ENCODE data around the gene PRR22.

Gene PRR22

GRCh38 chr19:5814123-5814851 is 29.7 kb upstream of the PRR22 start:
- H3K36me3 ChIP-seq (ENCODE audit: control insufficient read depth, low read length), result no peaks in the 10 kb centered on the region
- H3K4me3 ChIP-seq (ENCODE audit: low read length), result no peak overlapping the region
- H3K27me3 ChIP-seq (ENCODE audit: control insufficient read depth, low read length), result no peaks in the 10 kb centered on the region
- no peaks in the 10 kb centered on the region for H4K20me1 ChIP-seq (ENCODE audit: control insufficient read depth, insufficient read depth, low read depth, low read length)
- H3K79me2 ChIP-seq (ENCODE audit: control insufficient read depth, low read length), result no peaks in the 10 kb centered on the region
- H3K27ac ChIP-seq (ENCODE audit: low read depth, low read length), result no peak overlapping the region
- no peaks in the 10 kb centered on the region for H3K9me2 ChIP-seq (replicated peaks; ENCODE audit: control insufficient read depth, low read length)
- no peaks in the 10 kb centered on the region for H3F3A ChIP-seq (ENCODE audit: control insufficient read depth, insufficient read depth)
- TF ChIP-seq, protein P1, sequence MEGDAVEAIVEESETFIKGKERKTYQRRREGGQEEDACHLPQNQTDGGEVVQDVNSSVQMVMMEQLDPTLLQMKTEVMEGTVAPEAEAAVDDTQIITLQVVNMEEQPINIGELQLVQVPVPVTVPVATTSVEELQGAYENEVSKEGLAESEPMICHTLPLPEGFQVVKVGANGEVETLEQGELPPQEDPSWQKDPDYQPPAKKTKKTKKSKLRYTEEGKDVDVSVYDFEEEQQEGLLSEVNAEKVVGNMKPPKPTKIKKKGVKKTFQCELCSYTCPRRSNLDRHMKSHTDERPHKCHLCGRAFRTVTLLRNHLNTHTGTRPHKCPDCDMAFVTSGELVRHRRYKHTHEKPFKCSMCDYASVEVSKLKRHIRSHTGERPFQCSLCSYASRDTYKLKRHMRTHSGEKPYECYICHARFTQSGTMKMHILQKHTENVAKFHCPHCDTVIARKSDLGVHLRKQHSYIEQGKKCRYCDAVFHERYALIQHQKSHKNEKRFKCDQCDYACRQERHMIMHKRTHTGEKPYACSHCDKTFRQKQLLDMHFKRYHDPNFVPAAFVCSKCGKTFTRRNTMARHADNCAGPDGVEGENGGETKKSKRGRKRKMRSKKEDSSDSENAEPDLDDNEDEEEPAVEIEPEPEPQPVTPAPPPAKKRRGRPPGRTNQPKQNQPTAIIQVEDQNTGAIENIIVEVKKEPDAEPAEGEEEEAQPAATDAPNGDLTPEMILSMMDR (IDR thresholded peaks at IDR 0.05; ENCODE audit: low read depth, low read length, poor library complexity, severe bottlenecking), result no peak
- TF ChIP-seq EZH2phosphoT487 (IDR thresholded peaks at IDR 0.05; ENCODE audit: borderline replicate concordance, low read length), result no peak
- no peaks in the 10 kb centered on the region for H3K9me3 ChIP-seq (ENCODE audit: control insufficient read depth, insufficient read depth, low read length)
- no peak overlapping the region for H3K4me2 ChIP-seq (ENCODE audit: low read length)
- no peaks in the 10 kb centered on the region for H3K4me1 ChIP-seq (ENCODE audit: control insufficient read depth, low read length)

GRCh38 chr19:5811117-5811516 is 26.6 kb upstream of the PRR22 start:
- H3K9me2 ChIP-seq (replicated peaks; ENCODE audit: control insufficient read depth, low read length), result no peaks in the 10 kb centered on the region
- TF ChIP-seq, protein P1 (IDR thresholded peaks at IDR 0.05; ENCODE audit: low read depth, low read length, poor library complexity, severe bottlenecking), result no peak
- no peak for TF ChIP-seq EZH2phosphoT487 (IDR thresholded peaks at IDR 0.05; ENCODE audit: borderline replicate concordance, low read length)
- no peaks in the 10 kb centered on the region for H4K20me1 ChIP-seq (ENCODE audit: control insufficient read depth, insufficient read depth, low read depth, low read length)
- no peak overlapping the region for H3K27ac ChIP-seq (ENCODE audit: low read depth, low read length)
- no peaks in the 10 kb centered on the region for H3K79me2 ChIP-seq (ENCODE audit: control insufficient read depth, low read length)
- H3K27me3 ChIP-seq (ENCODE audit: control insufficient read depth, low read length), result peaks cover 6% of the 10 kb centered on the region
- H3K4me2 ChIP-seq (ENCODE audit: low read length), result no peak overlapping the region
- no peaks in the 10 kb centered on the region for H3K36me3 ChIP-seq (ENCODE audit: control insufficient read depth, low read length)
- no peak overlapping the region for H3K4me3 ChIP-seq (ENCODE audit: low read length)
- no peaks in the 10 kb centered on the region for H3K9me3 ChIP-seq (ENCODE audit: control insufficient read depth, insufficient read depth, low read length)
- no peaks in the 10 kb centered on the region for H3K4me1 ChIP-seq (ENCODE audit: control insufficient read depth, low read length)
- H3F3A ChIP-seq (ENCODE audit: control insufficient read depth, insufficient read depth), result no peaks in the 10 kb centered on the region

DNA sequence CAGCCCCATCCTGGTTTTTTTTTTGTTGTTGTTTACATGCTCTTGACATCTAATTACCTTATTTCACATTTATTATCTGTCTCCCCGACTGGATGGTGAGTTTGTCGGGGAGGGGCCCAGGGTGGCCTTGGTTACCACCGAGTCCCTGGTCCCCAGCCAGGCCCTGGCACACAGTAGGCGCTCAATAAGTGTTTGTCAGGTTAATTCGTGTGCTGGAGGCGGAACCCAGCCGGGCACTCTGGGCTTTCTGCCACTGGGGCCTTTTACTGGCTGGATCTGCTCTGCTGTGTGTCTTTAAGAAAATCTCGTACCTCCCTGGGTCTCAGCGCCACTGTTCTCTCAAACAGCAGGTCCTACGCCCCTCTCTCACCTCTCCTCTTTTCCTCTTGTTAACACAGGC is 24.9 kb upstream of the PRR22 start:
- no peak for TF ChIP-seq EZH2phosphoT487 (IDR thresholded peaks at IDR 0.05; ENCODE audit: borderline replicate concordance, low read length)
- no peaks in the 10 kb centered on the region for H3K9me2 ChIP-seq (replicated peaks; ENCODE audit: control insufficient read depth, low read length)
- no peak overlapping the region for H3K4me2 ChIP-seq (ENCODE audit: low read length)
- H4K20me1 ChIP-seq (ENCODE audit: control insufficient read depth, insufficient read depth, low read depth, low read length), result no peaks in the 10 kb centered on the region
- H3F3A ChIP-seq (ENCODE audit: control insufficient read depth, insufficient read depth), result no peaks in the 10 kb centered on the region
- no peak overlapping the region for H3K27ac ChIP-seq (ENCODE audit: low read depth, low read length)
- H3K4me3 ChIP-seq (ENCODE audit: low read length), result no peak overlapping the region
- H3K36me3 ChIP-seq (ENCODE audit: control insufficient read depth, low read length), result no peaks in the 10 kb centered on the region
- H3K9me3 ChIP-seq (ENCODE audit: control insufficient read depth, insufficient read depth, low read length), result no peaks in the 10 kb centered on the region
- H3K4me1 ChIP-seq (ENCODE audit: control insufficient read depth, low read length), result peaks cover 2% of the 10 kb centered on the region
- no peaks in the 10 kb centered on the region for H3K79me2 ChIP-seq (ENCODE audit: control insufficient read depth, low read length)
- peaks cover 17% of the 10 kb centered on the region for H3K27me3 ChIP-seq (ENCODE audit: control insufficient read depth, low read length)

- no peak overlapping the region for H3K27ac ChIP-seq (ENCODE audit: low read depth, low read length)
- peaks cover 7% of the 10 kb centered on the region for H3K4me1 ChIP-seq (ENCODE audit: control insufficient read depth, low read length)
- H3K79me2 ChIP-seq (ENCODE audit: control insufficient read depth, low read length), result no peaks in the 10 kb centered on the region
- H3F3A ChIP-seq (ENCODE audit: control insufficient read depth, insufficient read depth), result no peaks in the 10 kb centered on the region
- H3K4me2 ChIP-seq (ENCODE audit: low read length), result no peak overlapping the region
- no peaks in the 10 kb centered on the region for H3K9me2 ChIP-seq (replicated peaks; ENCODE audit: control insufficient read depth, low read length)
- peaks cover 21% of the 10 kb centered on the region for H3K27me3 ChIP-seq (ENCODE audit: control insufficient read depth, low read length)
- H3K4me3 ChIP-seq (ENCODE audit: low read length), result no peak overlapping the region
- no peak for TF ChIP-seq EZH2phosphoT487 (IDR thresholded peaks at IDR 0.05; ENCODE audit: borderline replicate concordance, low read length)
- TF ChIP-seq, protein P1 (IDR thresholded peaks at IDR 0.05; ENCODE audit: low read depth, low read length, poor library complexity, severe bottlenecking), result no peak
- no peaks in the 10 kb centered on the region for H3K36me3 ChIP-seq (ENCODE audit: control insufficient read depth, low read length)
- H4K20me1 ChIP-seq (ENCODE audit: control insufficient read depth, insufficient read depth, low read depth, low read length), result no peaks in the 10 kb centered on the region
- no peaks in the 10 kb centered on the region for H3K9me3 ChIP-seq (ENCODE audit: control insufficient read depth, insufficient read depth, low read length)
Measured at GRCh38 chr19:5809053-5809452, 24.5 kb upstream of the PRR22 start.
